Peyer's patch (tissue), 4 donors: ENCODE data around the gene MAGI2.

Experiments used
- CTCF ChIP-seq, 6 experiments: fragments of 450-650 bp in 4 of 6; fragments of 200-600 bp in 2 of 6; sonication (generic) in 1 of 6; IDR thresholded peaks; one replicate each; pipeline ENCODE4 v1.5.1; 2017 to 2019; ENCODE audit warnings: antibody characterized with exemption in 6 of 6, mild to moderate bottlenecking in 3 of 6, moderate library complexity in 1 of 6
- POLR2A ChIP-seq, 2 donors: fragments of 450-650 bp; IDR thresholded peaks; one replicate each; pipeline ENCODE4 v1.5.1; 2017; ENCODE audit warnings: antibody characterized with exemption in 2 of 2, mild to moderate bottlenecking in 2 of 2, moderate library complexity in 2 of 2

- TF ChIP-seq CTCF (IDR thresholded peaks at IDR 0.05) (no peak), POLR2A (IDR thresholded peaks at IDR 0.05) (no peak)
These were observed 716.9 kb downstream of the MAGI2 start for GRCh38 chr7:78736548-78736947.
